GM12878 (cell line): Measurements from ENCODE around the gene MYO15B. TPM values are rescaled to one million over a fixed set of nuclear protein-coding genes. Genes with fewer than 3 reads are reported as not detected.

Experiments
- ATAC-seq: fragments of 200-7000 bp; cut with Tn5 transposase; 3 replicates; pipeline ENCODE4 v1.9.1; 2020; ENCODE audit warnings: mild to moderate bottlenecking, moderate library complexity
- BruUV-seq: library from RNA; stranded (reverse); fragments of 400-500 nt; replicated peaks from 2 replicates; lab custom pipeline; 2021; lab: Mats Ljungman, UMichigan
- CTCF ChIA-PET: fragments of 300-600 bp; sonication (Branson Sonifier 250); formaldehyde crosslinking; extraction: SDS; loops from one replicate; lab custom pipeline; 2021; ENCODE audit warnings: inconsistent platforms; lab: Yijun Ruan, JAX
- POLR2A ChIA-PET: fragments of 350-600 bp; formaldehyde crosslinking; extraction: SDS; loops from one replicate; lab custom pipeline; 2021; ENCODE audit warnings: inconsistent platforms; lab: Charles Lee
- RAD21 ChIA-PET: fragments of 300-600 bp; sonication (Branson Sonifier 250); formaldehyde crosslinking; loops from one replicate; lab custom pipeline; 2023; ENCODE audit warnings: antibody characterized with exemption; ENCODE audit not compliant: unreplicated experiment; lab: Charles Lee
- SMC1A ChIA-PET: fragments of 300-600 bp; sonication (Branson Sonifier 250); formaldehyde crosslinking; loops from one replicate; lab custom pipeline; 2023; ENCODE audit not compliant: unreplicated experiment, uncharacterized antibody; lab: Charles Lee
- DNase-seq: peaks from one replicate; pipeline ENCODE4 v3.0.0-alpha.2; 2011; ENCODE audit warnings: low read depth, low spot score
- FAIRE-seq: peaks from 3 replicates; lab custom pipeline; 2011; peaks lifted over from hg19 to GRCh38; lab: Jason Lieb, UNC
- H2AFZ ChIP-seq: 2 replicates; pipeline ENCODE4 v1.6.0; 2011; ENCODE audit warnings: low read depth, low read length, control low read depth; ENCODE audit not compliant: control insufficient read depth
- H3K27ac ChIP-seq: 2 replicates; pipeline ENCODE4 v1.5.1; 2011; ENCODE audit warnings: control low read depth; ENCODE audit not compliant: control insufficient read depth, insufficient read depth
- H3K27me3 ChIP-seq, 2 experiments: replicated peaks in 1 of 2; 2 replicates each; pipeline versions ENCODE4 v1.6.0 to v1.6.1; 2011; ENCODE audit warnings: low read length in 1 of 2; ENCODE audit not compliant: control insufficient read depth in 2 of 2, insufficient read depth in 2 of 2
- H3K36me3 ChIP-seq, 2 experiments: 2 replicates each; pipeline ENCODE4 v1.5.1; 2011; ENCODE audit warnings: low read length in 1 of 2; ENCODE audit not compliant: control insufficient read depth in 2 of 2, insufficient read depth in 2 of 2
- H3K4me1 ChIP-seq: 2 replicates; pipeline ENCODE4 v1.6.1; 2011; ENCODE audit warnings: mild to moderate bottlenecking, low read length, moderate library complexity, mixed read lengths; ENCODE audit not compliant: control insufficient read depth, insufficient read depth
- H3K4me2 ChIP-seq: 2 replicates; pipeline ENCODE4 v1.6.0; 2011; ENCODE audit warnings: control low read depth; ENCODE audit not compliant: control insufficient read depth, insufficient read depth
- H3K4me3 ChIP-seq: fragments of 200-600 bp; sonication (generic); 2 replicates; pipeline ENCODE4 v1.5.1; 2016
- H3K79me2 ChIP-seq: 2 replicates; pipeline ENCODE4 v1.6.0; 2011; ENCODE audit warnings: low read length; ENCODE audit not compliant: control insufficient read depth, insufficient read depth
- H3K9ac ChIP-seq: 2 replicates; pipeline ENCODE4 v1.8.0; 2011; ENCODE audit warnings: low read length, control low read depth, mixed read lengths; ENCODE audit not compliant: control insufficient read depth, insufficient read depth
- H3K9me3 ChIP-seq: replicated peaks from 3 replicates; pipeline ENCODE4 v1.5.1; 2011; ENCODE audit warnings: mild to moderate bottlenecking, low read length; ENCODE audit not compliant: control insufficient read depth, insufficient read depth
- H4K20me1 ChIP-seq: 2 replicates; pipeline ENCODE4 v1.6.0; 2011; ENCODE audit not compliant: control insufficient read depth, insufficient read depth
- ATF7 ChIP-seq: fragments of 450-650 bp; IDR thresholded peaks from 2 replicates; pipeline ENCODE4 v1.6.1; 2016; ENCODE audit warnings: low read depth, mild to moderate bottlenecking
- BRCA1 ChIP-seq: IDR thresholded peaks from 2 replicates; pipeline ENCODE4 v1.6.1; 2011; ENCODE audit warnings: low read depth, low read length, improper control_type of control experiment
- CHD4 ChIP-seq: fragments of 200-600 bp; sonication (generic); IDR thresholded peaks from 2 replicates; pipeline ENCODE4 v1.6.1; 2016; ENCODE audit warnings: mild to moderate bottlenecking
- CREB1 ChIP-seq: IDR thresholded peaks from 2 replicates; pipeline ENCODE4 v1.6.1; 2012; ENCODE audit warnings: low read depth, mild to moderate bottlenecking, inconsistent platforms
- E2F4 ChIP-seq: IDR thresholded peaks from 2 replicates; pipeline ENCODE4 v1.6.1; 2012; ENCODE audit warnings: low read depth, low read length, improper control_type of control experiment
- FOXM1 ChIP-seq: IDR thresholded peaks from 2 replicates; pipeline ENCODE4 v1.6.1; 2012; ENCODE audit warnings: low read depth, mild to moderate bottlenecking, inconsistent platforms, low read length, moderate library complexity
- HDGF ChIP-seq: fragments of 450-650 bp; IDR thresholded peaks from 2 replicates; pipeline ENCODE4 v1.6.1; 2016; ENCODE audit warnings: antibody characterized with exemption
- MTA2 ChIP-seq: fragments of 450-650 bp; IDR thresholded peaks from 2 replicates; pipeline ENCODE4 v1.6.1; 2016; ENCODE audit warnings: low read depth, mild to moderate bottlenecking, moderate library complexity
- MXI1 ChIP-seq: fragments of 150-350 bp; IDR thresholded peaks from 2 replicates; pipeline ENCODE4 v1.6.1; 2011; ENCODE audit warnings: low read depth, mild to moderate bottlenecking, inconsistent platforms, low read length, improper control_type of control experiment
- NFYB ChIP-seq: IDR thresholded peaks from 2 replicates; pipeline ENCODE4 v1.6.1; 2011; ENCODE audit warnings: low read depth, mild to moderate bottlenecking, low read length, improper control_type of control experiment, moderate library complexity; ENCODE audit not compliant: insufficient read depth
- PAX5 ChIP-seq: IDR thresholded peaks from 2 replicates; pipeline ENCODE4 v1.6.1; 2011; ENCODE audit warnings: low read depth, low read length, borderline replicate concordance
- PBX3 ChIP-seq: IDR thresholded peaks from 2 replicates; pipeline ENCODE4 v1.6.1; 2011; ENCODE audit warnings: mild to moderate bottlenecking, low read depth, low read length, moderate library complexity; ENCODE audit not compliant: insufficient replicate concordance
- RCOR1 ChIP-seq: conservative IDR thresholded peaks from 2 replicates; pipeline ENCODE4 v1.6.1; 2012; ENCODE audit warnings: low read depth, low read length, improper control_type of control experiment
- SP1 ChIP-seq: IDR thresholded peaks from one replicate; pipeline ENCODE4 v1.6.1; 2011; ENCODE audit warnings: low read depth, low read length
- SRF ChIP-seq, 2 experiments: IDR thresholded peaks; 2 replicates each; pipeline ENCODE4 v1.6.1; 2011; ENCODE audit warnings: low read depth in 2 of 2, low read length in 2 of 2, mild to moderate bottlenecking in 1 of 2, moderate library complexity in 1 of 2
- ZBTB40 ChIP-seq: fragments of 450-650 bp; IDR thresholded peaks from 2 replicates; pipeline ENCODE4 v1.6.1; 2016; ENCODE audit warnings: mild to moderate bottlenecking, moderate library complexity, borderline replicate concordance
- WGBS: methylation state at CpG from one replicate; pipeline ENCODE4 v1.1.6; 2016; ENCODE audit warnings: low lambda C conversion rate; ENCODE audit not compliant: insufficient replicate concordance, insufficient coverage; ENCODE audit errors: missing lambda C conversion rate; 5-methylcytosine and 5-hydroxymethylcytosine counted together
- in situ Hi-C: fragments of 300-500 bp; cut with MboI; formaldehyde crosslinking; loops from 9 replicates; pipeline ENCODE4 v1.14.3; 2018; ENCODE audit warnings: mixed read lengths
- intact Hi-C: fragments of 100-400 bp; cut with micrococcal nuclease; formaldehyde crosslinking; loops from one replicate; pipeline ENCODE4 v1.14.2; 2022; ENCODE audit not compliant: unreplicated experiment
- polyA plus RNA-seq, 11 experiments: library from polyadenylated mRNA; depleted of rRNA in 4 of 11; unstranded in 6 of 11; stranded (reverse) in 5 of 11; fragments of >200 nt; fragmentation: Nextera tagmentation in 4 of 11; fragmentation: Illumina TruSeq in 1 of 11; extraction: Ambion mirVana in 4 of 11; extraction: Trizol in 1 of 11; gene quantifications; 1 replicate in 1 of 11; 2 replicates in 10 of 11; pipeline versions ENCODE4 v1.2.1 to v1.2.3, GENCODE V29; 2011 to 2016; ENCODE audit warnings: inconsistent platforms in 2 of 11, missing spikeins in 2 of 11, low read depth in 1 of 11
- total RNA-seq, 4 experiments: library from RNA; depleted of rRNA in 3 of 4; stranded (reverse); fragments of >200 nt in 3 of 4; fragmentation: Illumina TruSeq in 1 of 4; extraction: Trizol in 1 of 4; gene quantifications; 2 replicates each; pipeline versions ENCODE4 v1.2.1 to v1.2.3, GENCODE V29; 2013 to 2021
- TF ChIP-seq, protein P1 (sequence below), 3 experiments: IDR thresholded peaks in 2 of 3; conservative IDR thresholded peaks in 1 of 3; 2 replicates each; pipeline ENCODE4 v1.5.1; 2011; ENCODE audit warnings: low read depth in 3 of 3, low read length in 3 of 3, mild to moderate bottlenecking in 3 of 3, control low read depth in 2 of 3, moderate library complexity in 2 of 3, inconsistent platforms in 1 of 3, mixed read lengths in 1 of 3; ENCODE audit not compliant: control insufficient read depth in 2 of 3, insufficient read depth in 1 of 3; ENCODE audit errors: extremely low read depth in 1 of 3

MYO15B gene
- total and polyA plus RNA-seq, 10 of the 15 experiments (the other 5 are each of a cell fraction or from before 2014, with no cell fraction given): 0.67 to 15.4 (median 2.3) TPM; not detected in 1

GRCh38 chr17:75643643-75644017 is 56.0 kb downstream of the MYO15B start:
- intact Hi-C loops: no loop called here
- DNase-seq (no peak), FAIRE-seq (no peak), ATAC-seq (no peak)
- WGBS: 86% methylated on average over 7 of the region's 7 CpGs
- Histone ChIP-seq H3K27ac (no peak overlapping the region), H2AFZ (no peak overlapping the region), H4K20me1 (no peaks in the 10 kb centered on the region), H3K4me2 (no peak overlapping the region), H3K36me3 (peaks cover 3 to 8% of the 10 kb centered on the region in 2 experiments; a peak in 3 of 4 replicates), H3K4me1 (peaks cover 14% of the 10 kb centered on the region), H3K4me3 (no peak overlapping the region), H3K9me3 (no peaks in the 10 kb centered on the region), H3K27me3 (no peaks in the 10 kb centered on the region), H3K79me2 (no peaks in the 10 kb centered on the region), H3K9ac (no peak overlapping the region)
- CTCF ChIA-PET: interaction anchor here (0.9 to 19.5 kb wide), 5 partner anchors 10 to 104 kb away, joined by 3 to 349 read pairs (median 5); partner anchors contain the start of gene SMIM5
- no TSS peak for BruUV-seq
- RAD21 ChIA-PET: interaction anchor here (0.5 to 4.3 kb wide), 2 partner anchors 10 to 33 kb away, joined by 4 to 33 read pairs; partner anchors contain the start of gene SMIM5
- SMC1A ChIA-PET: interaction anchor here (3.5 to 4.5 kb wide), 2 partner anchors 10 to 11 kb away, joined by 20 to 28 read pairs; partner anchors contain the start of gene SMIM5
- POLR2A ChIA-PET: no interaction called here
- in situ Hi-C loops: no loop called here
- TF ChIP-seq SRF (IDR thresholded peaks at IDR 0.05; ENCODE audit: low read depth in 2 of 2, low read length in 2 of 2) (no peak), CREB1 (no peak), MXI1 (no peak), HDGF (no peak), PBX3 (no peak), SP1 (no peak), PAX5 (no peak), NFYB (no peak), RCOR1 (no peak), ATF7 (no peak), CHD4 (no peak), ZBTB40 (no peak), MTA2 (no peak), BRCA1 (no peak), E2F4 (no peak), FOXM1 (no peak)
- TF ChIP-seq, protein P1, sequence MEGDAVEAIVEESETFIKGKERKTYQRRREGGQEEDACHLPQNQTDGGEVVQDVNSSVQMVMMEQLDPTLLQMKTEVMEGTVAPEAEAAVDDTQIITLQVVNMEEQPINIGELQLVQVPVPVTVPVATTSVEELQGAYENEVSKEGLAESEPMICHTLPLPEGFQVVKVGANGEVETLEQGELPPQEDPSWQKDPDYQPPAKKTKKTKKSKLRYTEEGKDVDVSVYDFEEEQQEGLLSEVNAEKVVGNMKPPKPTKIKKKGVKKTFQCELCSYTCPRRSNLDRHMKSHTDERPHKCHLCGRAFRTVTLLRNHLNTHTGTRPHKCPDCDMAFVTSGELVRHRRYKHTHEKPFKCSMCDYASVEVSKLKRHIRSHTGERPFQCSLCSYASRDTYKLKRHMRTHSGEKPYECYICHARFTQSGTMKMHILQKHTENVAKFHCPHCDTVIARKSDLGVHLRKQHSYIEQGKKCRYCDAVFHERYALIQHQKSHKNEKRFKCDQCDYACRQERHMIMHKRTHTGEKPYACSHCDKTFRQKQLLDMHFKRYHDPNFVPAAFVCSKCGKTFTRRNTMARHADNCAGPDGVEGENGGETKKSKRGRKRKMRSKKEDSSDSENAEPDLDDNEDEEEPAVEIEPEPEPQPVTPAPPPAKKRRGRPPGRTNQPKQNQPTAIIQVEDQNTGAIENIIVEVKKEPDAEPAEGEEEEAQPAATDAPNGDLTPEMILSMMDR (IDR thresholded peaks at IDR 0.05 in 2 of 3, conservative IDR thresholded peaks at IDR 0.05 in 1 of 3; ENCODE audit: control insufficient read depth in 2 of 3, extremely low read depth in 1 of 3, insufficient read depth in 1 of 3, low read depth in 3 of 3, low read length in 3 of 3): no peak
